Calu3 (cell line): ENCODE results near the gene PRDM2. TPM values are rescaled to one million over a fixed set of nuclear protein-coding genes. Genes with fewer than 3 reads are reported as not detected.

Experiments used
- BruUV-seq: library from RNA; stranded (reverse); fragments of 400-500 nt; replicated peaks from 2 replicates; lab custom pipeline; 2021; lab: Mats Ljungman, UMichigan
- CTCF ChIA-PET: fragments of 300-600 bp; sonication (Branson Sonifier 250); formaldehyde crosslinking; loops from one replicate; lab custom pipeline; 2022; ENCODE audit warnings: antibody characterized with exemption; lab: Charles Lee
- DNase-seq: peaks from one replicate; pipeline ENCODE4 v3.0.0; 2022
- H3K27ac Mint-ChIP-seq: one replicate; pipeline ENCODE4 v1.8.0; 2022; ENCODE audit warnings: mixed read lengths; ENCODE audit not compliant: unreplicated experiment
- H3K27me3 Mint-ChIP-seq: one replicate; pipeline ENCODE4 v1.8.0; 2022; ENCODE audit warnings: mixed read lengths; ENCODE audit not compliant: unreplicated experiment
- H3K36me3 Mint-ChIP-seq: one replicate; pipeline ENCODE4 v1.8.0; 2022; ENCODE audit warnings: mild to moderate bottlenecking, moderate library complexity, mixed read lengths; ENCODE audit not compliant: insufficient read depth, unreplicated experiment
- H3K4me1 Mint-ChIP-seq: one replicate; pipeline ENCODE4 v1.8.0; 2022; ENCODE audit warnings: mild to moderate bottlenecking, low read depth, mixed read lengths; ENCODE audit not compliant: unreplicated experiment
- H3K4me3 Mint-ChIP-seq: one replicate; pipeline ENCODE4 v1.8.0; 2022; ENCODE audit warnings: mild to moderate bottlenecking, low read depth, moderate library complexity, mixed read lengths; ENCODE audit not compliant: unreplicated experiment
- H3K9me3 Mint-ChIP-seq: one replicate; pipeline ENCODE4 v1.8.0; 2022; ENCODE audit warnings: low read depth, mixed read lengths; ENCODE audit not compliant: unreplicated experiment
- CTCF ChIP-seq: fragments of 200-600 bp; IDR thresholded peaks from one replicate; pipeline ENCODE4 v1.8.0; 2022; ENCODE audit warnings: antibody characterized with exemption; ENCODE audit not compliant: unreplicated experiment
- intact Hi-C: fragments of 100-400 bp; cut with micrococcal nuclease; formaldehyde crosslinking; loops from one replicate; pipeline ENCODE4 v1.10.0; 2022; ENCODE audit not compliant: unreplicated experiment
- total RNA-seq: library from RNA; stranded (reverse); gene quantifications from 2 replicates; pipeline ENCODE4 v1.2.3, GENCODE V29; 2022

PRDM2 gene
- total RNA-seq, 1 experiment from 2014 or later = 29.9 TPM

GRCh38 chr1:13722808-13723360 lies 22.9 kb downstream of the PRDM2 start:
- H3K36me3 Mint-ChIP-seq = no peaks in the 10 kb centered on the region
- no peak overlapping the region for H3K27ac Mint-ChIP-seq
- no peak for TF ChIP-seq CTCF
- no peaks in the 10 kb centered on the region for H3K9me3 Mint-ChIP-seq
- no peaks in the 10 kb centered on the region for H3K27me3 Mint-ChIP-seq
- H3K4me3 Mint-ChIP-seq = no peak overlapping the region
- no peaks in the 10 kb centered on the region for H3K4me1 Mint-ChIP-seq
- CTCF ChIA-PET = no interaction called here
- intact Hi-C loops = no loop called here
- DNase-seq = no peak
- BruUV-seq = no TSS peak

GRCh38 chr1:13723810-13724209 lies 23.8 kb downstream of the PRDM2 start:
- intact Hi-C loops = no loop called here
- Mint-ChIP-seq H3K4me1 (no peaks in the 10 kb centered on the region), H3K27ac (no peak overlapping the region), H3K27me3 (no peaks in the 10 kb centered on the region), H3K36me3 (no peaks in the 10 kb centered on the region), H3K9me3 (no peaks in the 10 kb centered on the region), H3K4me3 (no peak overlapping the region)
- DNase-seq = no peak
- BruUV-seq = no TSS peak
- CTCF ChIA-PET = no interaction called here
- TF ChIP-seq CTCF = no peak

- Mint-ChIP-seq H3K27ac (no peak overlapping the region), H3K27me3 (no peaks in the 10 kb centered on the region), H3K4me1 (no peaks in the 10 kb centered on the region), H3K9me3 (no peaks in the 10 kb centered on the region), H3K4me3 (no peak overlapping the region), H3K36me3 (no peaks in the 10 kb centered on the region)
- no peak for TF ChIP-seq CTCF
- peak; percentile 12 for DNase-seq
- BruUV-seq = no TSS peak
- CTCF ChIA-PET = no interaction called here
- intact Hi-C loops = no loop called here
Measured at GRCh38 chr1:13725714-13726175, 25.8 kb downstream of the PRDM2 start.

- Mint-ChIP-seq H3K27ac (no peak overlapping the region), H3K4me3 (no peak overlapping the region), H3K27me3 (no peaks in the 10 kb centered on the region), H3K36me3 (no peaks in the 10 kb centered on the region), H3K9me3 (no peaks in the 10 kb centered on the region), H3K4me1 (no peaks in the 10 kb centered on the region)
- DNase-seq = no peak
- no peak for TF ChIP-seq CTCF
- intact Hi-C loops = no loop called here
- BruUV-seq = no TSS peak
- CTCF ChIA-PET = no interaction called here
Measured at GRCh38 chr1:13728091-13728715, 28.2 kb downstream of the PRDM2 start.
